Testis (tissue), 2 donors: ENCODE results near the gene CCNG2.

Experiments
- POLR2A ChIP-seq: fragments of 450-650 bp; IDR thresholded peaks from one replicate; pipeline ENCODE4 v1.6.1; 2017; ENCODE audit warnings: antibody characterized with exemption, mild to moderate bottlenecking, moderate library complexity
- TF ChIP-seq, protein P1 (sequence below), 3 experiments: fragments of 450-650 bp in 2 of 3; fragments of 200-600 bp in 1 of 3; sonication (generic) in 1 of 3; IDR thresholded peaks; one replicate each; pipeline ENCODE4 v1.5.1; 2016 to 2019; ENCODE audit warnings: antibody characterized with exemption in 3 of 3, mild to moderate bottlenecking in 2 of 3, moderate library complexity in 1 of 3

DNA sequence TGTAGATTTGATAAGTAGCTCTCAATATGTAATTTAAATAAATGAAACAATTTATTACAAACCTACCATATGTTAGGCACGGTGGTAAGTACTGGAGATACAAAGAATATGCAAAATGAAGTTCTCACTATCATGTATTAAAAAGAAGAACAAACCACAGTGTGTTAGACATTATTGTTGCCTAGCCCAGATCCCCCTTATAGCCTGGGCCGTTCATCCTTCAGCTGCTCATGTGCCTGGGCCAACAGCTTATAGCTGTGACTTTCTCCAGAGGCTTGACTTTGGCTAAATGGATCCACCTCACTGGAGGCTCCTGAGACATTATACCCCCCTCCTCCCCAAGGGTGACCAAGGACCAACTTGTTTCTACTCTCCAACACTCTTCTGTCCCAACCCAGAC lies 29.8 kb upstream of the CCNG2 start:
- TF ChIP-seq, protein P1, sequence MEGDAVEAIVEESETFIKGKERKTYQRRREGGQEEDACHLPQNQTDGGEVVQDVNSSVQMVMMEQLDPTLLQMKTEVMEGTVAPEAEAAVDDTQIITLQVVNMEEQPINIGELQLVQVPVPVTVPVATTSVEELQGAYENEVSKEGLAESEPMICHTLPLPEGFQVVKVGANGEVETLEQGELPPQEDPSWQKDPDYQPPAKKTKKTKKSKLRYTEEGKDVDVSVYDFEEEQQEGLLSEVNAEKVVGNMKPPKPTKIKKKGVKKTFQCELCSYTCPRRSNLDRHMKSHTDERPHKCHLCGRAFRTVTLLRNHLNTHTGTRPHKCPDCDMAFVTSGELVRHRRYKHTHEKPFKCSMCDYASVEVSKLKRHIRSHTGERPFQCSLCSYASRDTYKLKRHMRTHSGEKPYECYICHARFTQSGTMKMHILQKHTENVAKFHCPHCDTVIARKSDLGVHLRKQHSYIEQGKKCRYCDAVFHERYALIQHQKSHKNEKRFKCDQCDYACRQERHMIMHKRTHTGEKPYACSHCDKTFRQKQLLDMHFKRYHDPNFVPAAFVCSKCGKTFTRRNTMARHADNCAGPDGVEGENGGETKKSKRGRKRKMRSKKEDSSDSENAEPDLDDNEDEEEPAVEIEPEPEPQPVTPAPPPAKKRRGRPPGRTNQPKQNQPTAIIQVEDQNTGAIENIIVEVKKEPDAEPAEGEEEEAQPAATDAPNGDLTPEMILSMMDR (IDR thresholded peaks at IDR 0.05), result no peak
- TF ChIP-seq POLR2A, result no peak
